Measurements from ENCODE around the gene FBN2.

DNA sequence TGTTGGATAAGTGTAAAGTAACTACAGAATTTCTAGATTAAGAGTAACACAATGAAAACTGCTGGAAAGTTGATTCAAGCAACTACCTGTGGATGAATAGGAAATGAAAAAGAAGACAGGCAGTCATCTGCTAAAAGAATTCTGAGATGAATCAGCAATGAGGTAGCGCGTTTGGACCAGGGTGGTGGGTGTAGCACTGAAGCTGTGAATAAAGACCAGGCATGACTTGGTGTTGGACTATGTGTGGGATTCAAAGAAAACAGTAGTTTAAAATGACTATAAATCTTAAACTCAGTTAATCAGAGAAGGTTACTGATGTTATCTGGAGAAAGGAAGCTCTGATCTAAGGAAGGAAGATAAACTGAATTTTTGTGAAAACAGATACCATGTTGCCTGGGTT, 159.8 kb downstream of the FBN2 start:
- TF ChIP-seq, protein P1, sequence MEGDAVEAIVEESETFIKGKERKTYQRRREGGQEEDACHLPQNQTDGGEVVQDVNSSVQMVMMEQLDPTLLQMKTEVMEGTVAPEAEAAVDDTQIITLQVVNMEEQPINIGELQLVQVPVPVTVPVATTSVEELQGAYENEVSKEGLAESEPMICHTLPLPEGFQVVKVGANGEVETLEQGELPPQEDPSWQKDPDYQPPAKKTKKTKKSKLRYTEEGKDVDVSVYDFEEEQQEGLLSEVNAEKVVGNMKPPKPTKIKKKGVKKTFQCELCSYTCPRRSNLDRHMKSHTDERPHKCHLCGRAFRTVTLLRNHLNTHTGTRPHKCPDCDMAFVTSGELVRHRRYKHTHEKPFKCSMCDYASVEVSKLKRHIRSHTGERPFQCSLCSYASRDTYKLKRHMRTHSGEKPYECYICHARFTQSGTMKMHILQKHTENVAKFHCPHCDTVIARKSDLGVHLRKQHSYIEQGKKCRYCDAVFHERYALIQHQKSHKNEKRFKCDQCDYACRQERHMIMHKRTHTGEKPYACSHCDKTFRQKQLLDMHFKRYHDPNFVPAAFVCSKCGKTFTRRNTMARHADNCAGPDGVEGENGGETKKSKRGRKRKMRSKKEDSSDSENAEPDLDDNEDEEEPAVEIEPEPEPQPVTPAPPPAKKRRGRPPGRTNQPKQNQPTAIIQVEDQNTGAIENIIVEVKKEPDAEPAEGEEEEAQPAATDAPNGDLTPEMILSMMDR (conservative IDR thresholded peaks at IDR 0.05 in 1 of 2, IDR thresholded peaks at IDR 0.05 in 1 of 2; ENCODE audit: low read depth in 1 of 2, low read length in 2 of 2), result no peak
- no peak for TF ChIP-seq EZH2 (IDR thresholded peaks at IDR 0.05; ENCODE audit: low read length, missing control alignments)

Measured in fibroblast of lung (primary cell).